ES-I3 (cell line): ENCODE measurements around the gene CCDC195.
"Not testable (repeated sequence)": the region's sequence is repeated elsewhere in the genome, so short reads cannot be mapped to it uniquely, and the experiment has no call there.

ENCODE experiments used
- H3K36me3 ChIP-seq: 2 replicates; pipeline ENCODE4 v1.6.1; 2013; ENCODE audit warnings: mild to moderate bottlenecking, low read length, control low read depth, moderate library complexity; ENCODE audit not compliant: insufficient read depth
- H3K4me1 ChIP-seq: 2 replicates; pipeline ENCODE4 v1.6.1; 2013; ENCODE audit warnings: mild to moderate bottlenecking, control low read depth, low read length; ENCODE audit not compliant: insufficient read depth
- H3K9ac ChIP-seq: 2 replicates; pipeline ENCODE4 v1.6.1; 2013; ENCODE audit warnings: low read depth, mild to moderate bottlenecking, low read length, moderate library complexity
- H3K9me3 ChIP-seq: 2 replicates; pipeline ENCODE4 v1.6.1; 2013; ENCODE audit warnings: mild to moderate bottlenecking, low read length, moderate library complexity; ENCODE audit not compliant: control insufficient read depth, insufficient read depth

Gene CCDC195

DNA sequence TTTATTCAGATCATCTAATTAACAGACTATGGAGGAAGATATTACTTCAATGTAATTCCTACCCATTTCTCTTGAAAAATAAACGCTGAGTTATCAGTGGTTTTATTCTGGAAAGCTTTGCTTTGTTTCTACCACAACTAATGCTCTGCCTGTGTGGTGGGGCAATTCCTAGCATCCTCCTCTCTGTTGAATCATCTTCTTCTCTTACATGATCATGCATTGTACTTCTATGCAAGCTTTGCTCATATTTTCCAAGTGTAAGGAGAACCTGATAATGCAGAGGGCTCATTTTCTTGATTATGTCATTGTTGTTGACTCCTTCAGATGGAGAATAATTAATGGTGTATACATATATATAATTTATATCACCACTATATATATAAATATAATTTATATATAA lies 46.7 kb downstream of the CCDC195 start:
- Histone ChIP-seq H3K9me3 (no peaks in the 10 kb centered on the region), H3K4me1 (no peaks in the 10 kb centered on the region), H3K9ac (no peak overlapping the region), H3K36me3 (no peaks in the 10 kb centered on the region)

- no peaks in the 10 kb centered on the region for H3K9me3 ChIP-seq
- H3K9ac ChIP-seq, result no peak overlapping the region
- H3K4me1 ChIP-seq, result no peaks in the 10 kb centered on the region
These were observed 47.8 kb downstream of the CCDC195 start for GRCh38 chr2:224668123-224668909.

DNA sequence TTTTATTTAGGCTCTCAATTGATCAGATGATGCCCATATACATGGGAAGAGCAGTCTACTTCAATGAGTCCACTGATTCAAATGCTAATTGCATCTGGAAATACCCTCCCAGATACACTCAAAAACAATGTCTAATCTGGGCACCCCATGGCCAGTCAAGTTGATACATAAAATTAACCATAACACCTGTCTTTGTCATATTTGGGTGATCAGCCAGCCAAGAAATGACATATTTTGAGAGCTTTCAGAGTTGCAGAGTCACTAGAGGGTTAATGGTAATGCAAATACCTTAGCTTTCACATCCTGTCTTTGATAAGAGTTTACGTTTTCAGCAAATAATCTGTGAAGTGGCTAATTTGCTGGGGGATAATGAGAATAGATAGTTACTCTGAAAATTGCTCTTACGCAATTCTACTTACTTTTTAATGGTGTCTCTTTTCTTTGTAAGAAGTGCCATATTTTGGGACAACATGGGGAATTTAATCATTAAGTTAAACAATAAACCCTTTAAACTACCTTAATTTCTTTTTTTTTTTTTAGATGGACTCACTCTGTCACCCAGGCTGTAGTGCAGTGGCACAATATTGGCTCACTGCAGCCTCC lies 49.1 kb downstream of the CCDC195 start:
- Histone ChIP-seq H3K36me3 (no peaks in the 10 kb centered on the region), H3K9me3 (no peaks in the 10 kb centered on the region), H3K9ac (no peak overlapping the region), H3K4me1 (no peaks in the 10 kb centered on the region)

More at GRCh38 chr2:224668123-224668909, 47.8 kb downstream of the CCDC195 start:
- H3K36me3 ChIP-seq, result no peaks in the 10 kb centered on the region

DNA sequence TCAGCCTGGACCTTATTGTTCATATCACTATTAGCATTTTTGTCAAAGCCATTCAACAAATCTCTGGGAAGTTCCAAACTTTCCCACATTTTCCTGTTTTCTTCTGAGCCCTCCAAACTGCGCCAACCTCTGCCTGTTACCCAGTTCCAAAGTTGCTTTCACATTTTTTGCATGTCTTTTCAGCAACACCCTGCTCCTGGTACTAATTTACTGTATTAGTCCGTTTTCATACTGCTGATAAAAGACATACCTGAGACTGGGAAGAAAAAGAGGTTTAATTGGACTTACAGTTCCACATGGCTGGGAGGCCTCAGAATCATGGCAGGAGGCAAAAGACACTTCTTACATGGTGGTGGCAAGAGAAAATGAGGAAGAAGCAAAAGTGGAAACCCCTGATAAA lies 52.8 kb downstream of the CCDC195 start:
- not testable (repeated sequence) for H3K4me1 ChIP-seq, H3K9ac ChIP-seq, H3K36me3 ChIP-seq, H3K9me3 ChIP-seq

DNA sequence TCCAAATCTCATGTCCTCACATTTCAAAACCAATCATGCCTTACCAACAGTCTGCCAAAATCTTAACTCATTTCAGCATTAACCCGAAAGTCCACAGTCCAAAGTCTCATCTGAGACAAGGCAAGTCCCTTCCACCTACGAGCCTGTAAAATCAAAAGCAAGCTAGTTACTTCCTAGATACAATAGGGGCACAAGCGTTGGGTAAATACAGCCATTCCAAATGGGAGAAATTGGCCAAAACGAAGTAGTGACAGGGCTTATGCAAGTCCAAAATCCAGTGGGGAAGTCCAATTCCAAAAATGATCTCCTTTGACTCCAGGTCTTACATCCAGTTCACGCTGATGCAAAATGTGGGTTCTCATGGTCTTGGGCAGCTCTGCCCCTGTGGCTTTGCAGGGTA lies 54.5 kb downstream of the CCDC195 start:
- H3K9ac ChIP-seq, H3K9me3 ChIP-seq, H3K4me1 ChIP-seq: not testable (repeated sequence)

DNA sequence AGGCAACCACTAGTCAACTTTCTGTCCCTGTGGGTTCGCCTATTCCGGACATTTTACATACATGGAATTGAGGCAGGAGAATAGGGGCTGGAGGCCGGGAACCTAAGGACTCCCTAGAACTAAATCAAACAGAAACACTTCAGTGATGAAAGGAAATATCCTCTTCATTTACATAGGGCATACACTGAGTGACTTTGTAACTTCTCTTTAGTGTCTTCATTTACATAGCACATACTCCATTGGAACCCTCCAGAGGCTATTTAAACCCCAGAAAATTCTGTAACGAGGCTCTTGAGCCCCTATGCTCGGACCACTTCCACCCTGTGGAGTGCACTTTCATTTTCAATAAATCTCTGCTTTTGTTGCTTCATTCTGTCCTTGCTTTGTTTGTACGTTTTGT lies 56.5 kb downstream of the CCDC195 start:
- no peak overlapping the region for H3K9ac ChIP-seq

More for the DNA sequence above, 54.5 kb downstream of the CCDC195 start:
- not testable (repeated sequence) for H3K36me3 ChIP-seq

GRCh38 chr2:224658780-224659405 lies 57.3 kb downstream of the CCDC195 start:
- Histone ChIP-seq H3K36me3 (no peaks in the 10 kb centered on the region), H3K9ac (no peak overlapping the region), H3K4me1 (no peaks in the 10 kb centered on the region), H3K9me3 (peaks cover 8% of the 10 kb centered on the region; the same call in 1 of the 2 replicates)

More for the DNA sequence above, 56.5 kb downstream of the CCDC195 start:
- no peaks in the 10 kb centered on the region for H3K36me3 ChIP-seq
- H3K9me3 ChIP-seq, result 0 out of 2 replicates have a peak, but pooled peaks cover 4% of the 10 kb centered on the region
- no peaks in the 10 kb centered on the region for H3K4me1 ChIP-seq

GRCh38 chr2:224657349-224657748 lies 58.8 kb downstream of the CCDC195 start:
- Histone ChIP-seq H3K4me1 (no peaks in the 10 kb centered on the region), H3K9ac (no peak overlapping the region), H3K9me3 (peaks cover 15% of the 10 kb centered on the region; the same call in 1 of the 2 replicates), H3K36me3 (no peaks in the 10 kb centered on the region)

DNA sequence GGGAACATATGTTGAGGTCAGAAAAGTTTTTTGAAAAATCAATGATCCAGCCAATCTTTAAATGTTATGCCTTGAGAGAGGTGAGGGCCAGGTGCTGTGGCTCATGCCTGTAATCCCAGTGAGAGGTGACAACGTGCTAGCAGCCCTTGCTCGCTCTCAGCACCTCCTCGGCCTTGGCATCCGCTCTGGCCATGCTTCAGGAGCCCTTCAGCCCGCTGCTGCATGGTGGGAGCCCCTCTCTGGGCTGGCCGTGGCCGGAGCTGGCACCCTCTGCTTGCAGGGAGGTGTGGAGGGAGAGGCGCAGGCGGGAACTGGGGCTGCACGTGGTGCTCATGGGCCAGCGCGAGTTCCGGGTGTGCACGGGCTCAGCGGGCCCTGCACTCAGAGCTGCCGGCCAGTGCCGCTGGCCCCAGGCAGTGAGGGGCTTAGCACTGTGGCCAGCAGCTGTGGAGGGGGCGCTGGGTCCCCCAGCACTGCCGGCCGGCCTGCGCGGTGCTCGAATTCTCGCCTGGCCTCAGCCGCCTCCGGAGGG lies 61.1 kb downstream of the CCDC195 start:
- H3K9ac ChIP-seq, result no peak overlapping the region
- no peaks in the 10 kb centered on the region for H3K4me1 ChIP-seq
- H3K9me3 ChIP-seq, result peaks cover 15% of the 10 kb centered on the region; the same call in 1 of the 2 replicates
- no peaks in the 10 kb centered on the region for H3K36me3 ChIP-seq
